ENCODE results near the gene PRR14L.

- TF ChIP-seq CTCF (IDR thresholded peaks at IDR 0.05): no peak
- no peak for TF ChIP-seq EP300 (IDR thresholded peaks at IDR 0.05; ENCODE audit: low read depth)
- TF ChIP-seq POLR2A (IDR thresholded peaks at IDR 0.05): no peak
These were observed 98.3 kb downstream of the PRR14L start for GRCh38 chr22:31651664-31652063.

Measured in transverse colon (tissue), 3 donors.